SK-N-SH treated with all-trans-retinoic acid at 6 μM for 48 hours (cell line): ENCODE measurements around the gene IQSEC1.

Experiments
- CREB5 ChIP-seq: fragments of 250-450 bp; sonication (Bioruptor Pico); IDR thresholded peaks from 2 replicates; pipeline ENCODE4 v1.5.1; 2020; ENCODE audit warnings: low read depth, mild to moderate bottlenecking, moderate library complexity
- CSRNP3 ChIP-seq: fragments of 250-450 bp; sonication (Bioruptor Pico); IDR thresholded peaks from 2 replicates; pipeline ENCODE4 v1.5.1; 2021; ENCODE audit warnings: mild to moderate bottlenecking, moderate library complexity
- ISL1 ChIP-seq: fragments of 250-450 bp; sonication (Bioruptor Pico); IDR thresholded peaks from 2 replicates; pipeline ENCODE4 v2.1.2; 2022; ENCODE audit warnings: mild to moderate bottlenecking, moderate library complexity
- OSR1 ChIP-seq: fragments of 250-450 bp; sonication (Bioruptor Pico); IDR thresholded peaks from 2 replicates; pipeline ENCODE4 v1.8.0; 2022; ENCODE audit warnings: moderate library complexity, mild to moderate bottlenecking, inconsistent platforms
- PATZ1 ChIP-seq: fragments of 250-450 bp; sonication (Bioruptor Pico); IDR thresholded peaks from 2 replicates; pipeline ENCODE4 v1.8.0; 2020; ENCODE audit warnings: mild to moderate bottlenecking, moderate library complexity, borderline replicate concordance
- SNAI2 ChIP-seq: fragments of 250-450 bp; sonication (Bioruptor Pico); IDR thresholded peaks from 2 replicates; pipeline ENCODE4 v1.5.0; 2020; ENCODE audit warnings: mild to moderate bottlenecking, moderate library complexity
- ZFP3 ChIP-seq: fragments of 250-450 bp; sonication (Bioruptor Pico); IDR thresholded peaks from 2 replicates; pipeline ENCODE4 v1.5.0; 2020; ENCODE audit warnings: mild to moderate bottlenecking, moderate library complexity
- ZFP30 ChIP-seq: fragments of 450-650 bp; formaldehyde crosslinking; IDR thresholded peaks from 2 replicates; pipeline ENCODE4 v1.5.0; 2022; ENCODE audit warnings: mild to moderate bottlenecking, moderate library complexity
- ZNF565 ChIP-seq: fragments of 450-650 bp; formaldehyde crosslinking; conservative IDR thresholded peaks from 2 replicates; pipeline ENCODE4 v1.5.0; 2020; ENCODE audit warnings: low read depth, mild to moderate bottlenecking, moderate library complexity

GRCh38 chr3:12909710-12910109, 163.5 kb downstream of the IQSEC1 start:
- TF ChIP-seq PATZ1 (CRISPR knock-in tag) (no peak), ZFP30 (CRISPR knock-in tag) (no peak), ZNF565 (no peak), CREB5 (no peak), CSRNP3 (CRISPR knock-in tag) (no peak), SNAI2 (CRISPR knock-in tag) (no peak), ZFP3 (CRISPR knock-in tag) (no peak), OSR1 (no peak), ISL1 (no peak)
